GM19193 (cell line): Measurements from ENCODE around the gene SEPHS1.

Source experiments
- POLR2A ChIP-seq: IDR thresholded peaks from 4 replicates; pipeline ENCODE4 v1.6.1; 2011; ENCODE audit not compliant: insufficient read depth, insufficient read length; ENCODE audit errors: extremely low read depth

SEPHS1 gene

DNA sequence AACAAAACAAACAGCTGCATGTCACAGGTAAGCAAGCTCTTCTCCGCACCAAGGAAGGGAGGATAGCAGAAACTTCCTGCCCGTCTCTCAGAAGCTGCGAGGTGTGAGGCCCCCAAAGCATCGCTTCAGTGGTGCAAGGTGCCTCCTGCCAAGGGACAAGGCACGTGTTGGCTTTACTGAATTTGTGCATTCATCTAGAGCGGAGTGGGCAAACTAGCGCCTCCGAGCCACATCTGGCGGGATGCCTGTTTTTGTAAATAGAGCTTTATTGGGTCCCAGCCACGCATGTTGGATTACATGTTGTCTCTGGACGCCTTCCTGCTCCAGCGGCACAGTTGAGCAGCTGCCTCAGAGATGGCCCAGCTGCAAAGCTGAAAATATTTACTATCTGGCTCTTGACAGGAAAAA, 75.9 kb downstream of the SEPHS1 start:
- TF ChIP-seq POLR2A: no peak

DNA sequence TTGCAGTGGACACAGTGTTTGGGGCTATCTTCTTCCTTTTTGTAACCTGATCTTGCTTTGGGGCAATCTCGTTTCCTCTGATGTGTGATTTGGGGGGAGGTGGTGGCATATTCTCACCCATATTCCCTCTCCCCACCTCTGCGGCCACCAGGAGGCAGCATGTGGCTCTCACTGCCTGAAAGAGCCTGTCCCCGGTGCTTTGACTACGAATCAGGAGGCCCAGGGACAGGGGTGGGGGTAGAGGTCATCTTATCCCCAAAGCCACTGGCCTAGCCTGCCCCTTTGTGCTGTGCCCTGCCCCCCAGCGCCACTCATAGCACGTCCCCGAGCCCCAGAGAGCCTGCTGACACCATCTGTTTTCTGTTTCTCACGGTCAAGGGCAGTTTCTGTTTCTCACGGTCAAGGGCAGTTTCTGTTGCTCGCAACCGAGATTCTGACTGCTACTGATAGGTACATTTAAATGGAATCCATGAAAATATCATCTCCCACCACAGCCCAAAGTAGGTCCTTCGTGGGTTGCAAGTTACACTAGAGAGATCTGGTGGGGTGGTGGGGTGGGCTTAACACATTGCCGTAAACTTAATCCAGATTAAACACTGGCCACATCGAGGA, 76.4 kb downstream of the SEPHS1 start:
- no peak for TF ChIP-seq POLR2A

DNA sequence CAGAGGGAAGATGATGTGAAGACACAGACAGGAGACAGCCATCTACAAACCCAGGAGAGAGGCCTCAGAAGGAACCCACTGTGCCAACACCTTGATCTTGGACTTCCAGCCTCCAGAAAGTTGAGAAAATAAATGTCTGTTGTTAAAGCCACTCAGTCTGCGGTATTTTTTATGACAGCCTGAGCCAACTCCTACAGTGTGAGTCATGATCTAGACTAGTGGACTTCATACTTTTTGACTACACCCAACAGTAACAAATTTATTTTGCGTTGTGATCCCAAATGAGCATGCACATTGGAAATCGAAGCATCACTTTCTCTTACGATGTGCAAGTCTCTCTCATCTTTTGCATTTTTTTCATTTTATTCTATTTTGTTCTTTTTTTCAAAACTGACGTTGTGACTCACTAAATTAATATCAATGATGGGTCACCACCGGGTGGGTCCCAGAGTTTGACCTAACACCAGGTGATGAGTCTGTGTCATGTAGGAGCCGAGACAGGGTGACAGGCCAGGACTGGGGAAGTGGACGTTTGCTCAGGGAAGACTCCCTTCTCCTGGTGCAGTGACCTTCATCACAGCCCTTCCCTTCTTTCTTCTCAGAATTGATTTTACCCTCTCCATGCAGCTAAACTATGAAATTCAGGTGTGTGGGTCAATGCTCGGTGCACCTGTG, 77.1 kb downstream of the SEPHS1 start:
- no peak for TF ChIP-seq POLR2A

DNA sequence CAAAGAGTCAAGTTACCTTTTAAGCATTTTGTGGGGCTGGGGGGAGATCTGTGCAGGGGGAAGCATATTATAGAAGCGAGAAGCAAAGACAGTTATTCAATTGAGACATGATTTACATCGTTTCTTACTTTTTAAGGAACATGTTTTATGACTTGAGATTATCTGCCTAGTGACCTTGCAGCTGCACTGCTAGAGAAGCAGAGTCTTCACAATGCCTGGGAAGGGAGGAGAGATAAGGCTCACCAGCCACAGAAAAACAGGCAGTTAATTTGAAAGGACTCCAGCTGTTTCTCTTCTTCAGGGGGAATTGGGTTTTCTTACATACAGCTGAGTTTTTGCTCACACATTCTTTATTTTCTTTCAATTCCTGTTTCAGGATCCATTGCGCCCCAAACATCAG, 79.3 kb downstream of the SEPHS1 start:
- no peak for TF ChIP-seq POLR2A

DNA sequence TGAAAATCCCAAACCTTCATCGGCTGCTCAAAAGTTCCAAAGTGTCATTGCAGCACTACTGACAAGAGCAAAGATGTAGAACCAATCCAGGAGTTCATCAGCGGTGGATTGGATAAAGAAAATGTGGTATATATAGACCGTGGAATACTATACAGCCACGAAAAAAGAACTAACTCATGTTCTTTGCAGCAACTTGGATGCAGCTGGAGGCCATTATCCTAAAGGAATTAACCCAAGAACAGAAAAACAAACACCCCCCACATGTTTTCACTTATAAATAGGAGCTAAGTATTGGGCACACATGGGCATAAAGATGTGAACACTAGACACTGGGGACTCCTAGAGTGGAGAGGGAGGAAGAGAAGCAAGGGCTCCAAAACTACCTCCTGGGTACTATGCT, 79.8 kb downstream of the SEPHS1 start:
- TF ChIP-seq POLR2A: no peak
